Stimulated activated CD8-positive, alpha-beta memory T cell treated with anti-CD3 and anti-CD28 coated beads, Interleukin-7, amount 100 ng/mL, for 24 hours (primary cell): ENCODE data around the gene KLHL28.
"Not testable (repeated sequence)": the region's sequence is repeated elsewhere in the genome, so short reads cannot be mapped to it uniquely, and the experiment has no call there.

Experiments used
- DNase-seq: peaks from one replicate; pipeline ENCODE4 v3.0.0-alpha.2; 2020; ENCODE audit warnings: low read depth

Gene KLHL28

DNA sequence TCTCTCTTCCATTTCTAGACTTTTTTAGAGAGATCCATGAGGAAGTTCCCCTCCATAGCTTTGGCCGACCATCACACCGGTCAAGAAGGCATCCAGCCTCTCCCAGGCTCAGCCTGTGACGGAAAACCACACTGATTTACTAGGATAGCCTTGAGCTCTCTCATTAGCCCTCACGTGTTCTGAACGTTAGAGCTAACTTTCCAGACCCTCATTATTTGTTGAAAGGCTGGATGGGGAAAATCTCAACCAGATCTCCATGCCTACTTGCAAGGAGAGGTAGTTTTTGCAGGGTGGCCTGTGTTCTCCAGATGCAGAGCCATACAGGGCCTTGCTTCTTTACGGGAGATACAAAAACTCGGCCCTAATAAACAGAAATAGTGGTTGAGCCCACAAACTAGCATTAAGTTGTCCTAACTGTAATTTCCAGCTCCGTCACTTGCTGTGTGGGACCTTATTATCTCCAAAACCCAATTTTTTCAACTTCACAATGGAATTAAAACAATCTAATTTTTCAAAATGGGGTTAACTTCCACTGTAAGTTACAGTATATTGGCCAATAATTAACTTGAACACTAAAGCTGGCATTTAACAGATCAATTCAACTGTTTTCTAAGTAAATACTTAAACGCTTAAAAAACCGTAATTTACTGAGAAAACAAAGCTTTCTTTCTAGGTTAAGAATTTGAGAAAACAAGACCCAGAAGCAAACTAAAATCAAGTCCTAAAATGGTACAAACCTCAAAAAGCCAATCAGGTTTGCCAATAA is 65.3 kb downstream of the KLHL28 start:
- DNase-seq = no peak

DNA sequence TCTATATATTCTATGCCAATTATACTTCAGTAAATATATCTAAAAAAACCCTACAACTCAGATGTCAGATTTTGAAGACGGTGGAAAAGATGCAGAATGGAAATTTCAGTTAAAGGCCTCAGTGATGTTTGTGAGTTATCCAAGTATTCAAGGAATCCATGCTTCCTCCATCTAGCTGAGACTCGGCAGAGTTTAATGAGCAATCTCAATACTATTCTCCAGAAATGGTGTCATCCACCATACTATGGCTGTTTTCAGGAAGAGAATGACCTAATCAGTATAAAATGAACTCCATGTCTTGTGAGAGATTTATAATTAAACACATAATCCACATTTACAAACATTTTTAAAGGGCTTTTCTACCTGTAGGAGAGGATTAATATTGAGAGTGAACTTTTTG is 66.0 kb downstream of the KLHL28 start:
- no peak for DNase-seq

DNA sequence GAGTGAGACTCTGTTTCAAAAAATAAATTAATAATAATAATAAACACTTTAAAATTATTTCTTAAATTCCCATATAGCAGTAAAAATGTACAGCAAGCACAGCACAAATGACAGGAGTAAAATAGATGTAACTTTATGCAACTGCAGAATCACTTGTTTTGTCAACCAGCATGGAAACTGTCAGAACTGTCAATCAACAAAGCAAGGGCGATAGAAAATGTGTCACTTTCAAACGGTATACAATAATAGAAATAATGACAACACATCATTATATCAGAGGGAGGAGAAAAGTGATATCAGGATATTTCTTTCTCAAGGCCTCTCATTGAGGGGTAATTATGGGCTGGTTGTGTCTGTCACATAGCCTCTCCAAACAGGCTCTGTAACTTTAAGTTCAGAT is 68.2 kb downstream of the KLHL28 start:
- no peak for DNase-seq

DNA sequence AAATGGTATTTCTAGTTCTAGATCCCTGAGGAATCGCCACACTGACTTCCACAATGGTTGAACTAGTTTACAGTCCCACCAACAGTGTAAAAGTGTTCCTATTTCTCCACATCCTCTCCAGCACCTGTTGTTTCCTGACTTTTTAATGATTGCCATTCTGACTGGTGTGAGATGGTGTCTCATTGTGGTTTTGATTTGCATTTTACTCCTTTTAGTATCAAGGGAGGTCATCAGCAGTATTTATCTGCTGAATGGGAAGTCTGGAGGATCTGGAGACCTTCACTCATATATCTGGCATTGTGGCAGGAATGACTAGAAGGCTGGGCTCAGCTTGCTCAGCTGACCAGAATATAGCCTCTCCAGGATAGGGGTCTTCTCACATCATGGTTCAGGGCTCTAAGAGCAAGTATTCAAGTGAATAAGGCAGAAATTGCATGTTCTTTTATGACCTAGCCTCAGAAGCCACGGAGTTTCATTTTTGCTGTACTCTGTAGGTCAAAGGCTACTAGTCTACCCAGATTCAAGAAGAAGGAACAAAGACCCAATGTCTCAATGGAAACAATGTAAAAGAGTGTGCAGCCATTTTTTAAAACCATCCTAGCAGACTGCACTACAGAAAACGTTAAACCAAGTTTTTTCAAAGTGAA is 69.9 kb downstream of the KLHL28 start:
- not testable (repeated sequence) for DNase-seq

DNA sequence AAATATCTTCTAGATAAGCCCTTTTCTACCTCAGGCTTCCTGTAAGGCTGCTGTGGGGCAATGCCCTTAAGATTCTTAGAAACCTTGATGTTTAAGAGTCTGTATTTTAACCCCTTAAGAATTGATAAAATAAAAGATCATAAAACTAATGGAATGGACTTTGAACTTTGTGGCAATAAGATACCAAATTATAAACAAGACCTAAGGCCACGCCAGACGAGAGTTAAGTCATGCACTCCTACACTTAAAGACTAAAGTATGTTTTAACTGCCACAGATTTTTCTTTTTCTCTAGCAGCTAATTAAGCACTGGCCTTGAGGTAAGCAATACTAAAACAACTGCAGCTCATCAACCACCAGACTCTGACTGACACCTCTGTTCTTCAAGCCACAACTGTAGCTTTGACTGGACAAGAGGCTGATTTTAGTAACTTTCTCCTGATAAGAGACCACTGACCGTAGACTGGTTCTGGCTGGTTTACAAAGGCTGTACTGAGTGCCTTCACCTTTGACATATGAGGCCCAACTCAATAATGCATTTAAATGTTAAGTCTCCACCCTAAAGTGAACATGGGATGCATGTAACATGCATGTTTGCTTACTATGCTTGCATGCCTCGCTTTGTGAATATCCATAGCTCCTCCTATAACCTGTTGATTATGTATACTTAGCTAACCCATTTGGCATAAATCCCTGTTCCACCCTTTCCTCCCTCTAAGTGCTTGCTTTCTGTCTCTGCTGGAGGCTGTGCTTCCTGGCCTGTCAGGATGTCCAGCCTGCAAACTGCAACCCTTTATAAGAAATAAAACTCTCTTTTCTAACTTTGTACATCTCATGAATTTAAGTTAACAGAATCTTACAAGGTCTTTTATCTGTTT is 71.9 kb downstream of the KLHL28 start:
- no peak for DNase-seq

DNA sequence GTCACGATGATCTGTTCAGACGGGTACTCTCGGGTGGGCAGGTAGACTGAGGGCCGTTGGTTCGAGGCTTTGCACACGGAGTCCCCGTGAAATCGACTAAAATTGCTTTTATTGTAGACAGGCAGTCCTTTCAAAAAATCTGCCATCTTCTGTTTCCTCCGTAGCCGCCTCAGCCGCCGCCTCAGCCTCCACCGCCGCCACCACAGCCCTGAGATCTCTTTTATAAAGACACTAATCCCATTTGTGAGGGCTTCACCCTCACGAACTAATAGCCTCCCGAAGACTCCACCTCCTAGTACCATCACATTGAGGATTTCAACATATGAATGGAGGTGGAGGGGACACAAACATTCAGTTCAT is 74.2 kb downstream of the KLHL28 start:
- DNase-seq = no peak

DNA sequence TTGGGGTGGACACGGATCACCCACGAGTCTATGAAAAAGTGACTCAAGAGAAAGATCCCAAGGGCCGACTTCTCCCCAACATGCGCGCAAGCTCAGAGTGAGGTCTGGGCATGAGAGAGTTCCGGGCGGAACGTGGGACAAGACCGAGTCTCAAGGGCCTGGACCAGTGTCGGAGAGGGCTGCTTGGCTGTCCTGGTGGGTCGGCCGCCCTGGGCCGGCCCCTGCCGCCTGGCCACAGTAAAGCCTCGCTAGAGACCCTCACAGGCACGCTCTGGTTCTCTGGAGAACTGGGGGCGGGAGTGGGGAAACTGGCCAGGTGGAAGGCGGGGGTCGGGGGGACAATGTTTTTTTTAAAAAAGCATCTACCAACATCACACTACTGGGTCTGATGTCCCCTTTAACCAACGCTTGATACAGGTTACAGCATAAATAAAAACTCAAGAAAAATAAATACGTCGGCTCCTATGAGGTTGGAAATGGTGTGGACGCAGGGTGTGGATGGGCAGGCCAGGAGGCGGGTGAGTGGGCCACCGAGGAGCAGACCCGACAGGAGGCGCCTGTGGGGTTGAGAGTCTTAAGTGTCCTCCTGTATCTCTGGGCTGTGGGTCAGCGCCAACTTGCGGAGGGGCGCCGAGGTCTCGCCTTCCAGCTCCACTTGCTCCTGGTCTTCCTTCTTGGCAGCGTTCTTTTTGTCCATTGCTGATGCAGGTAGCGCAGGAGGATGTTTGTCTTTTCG is 74.7 kb downstream of the KLHL28 start:
- DNase-seq = no peak

DNA sequence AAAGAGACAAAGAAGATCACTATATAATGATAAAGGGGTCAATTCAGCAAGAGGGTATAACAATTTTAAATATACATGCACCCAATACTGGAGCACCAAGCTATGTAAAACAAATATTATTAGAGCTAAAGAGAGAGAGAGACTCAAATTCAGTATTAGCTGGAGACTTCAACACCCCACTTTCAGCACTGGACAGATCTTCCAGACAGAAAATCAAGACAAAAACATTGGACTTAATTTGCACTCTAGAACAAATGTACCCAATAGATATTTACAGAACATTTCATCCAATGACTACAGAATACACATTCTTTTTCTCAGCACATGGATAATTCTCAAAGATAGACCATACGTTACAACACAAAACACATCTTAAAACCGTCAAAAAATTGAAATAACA is 81.0 kb downstream of the KLHL28 start:
- DNase-seq = no peak
